Breast epithelium (tissue), 4 donors: ENCODE measurements around the gene FAM168A. TPM values are rescaled to one million over a fixed set of nuclear protein-coding genes. Genes with fewer than 3 reads are reported as not detected.

ENCODE experiments used
- DNase-seq, 2 donors: peaks; one replicate each; pipeline ENCODE4 v3.0.0-alpha.2; 2019; ENCODE audit warnings: low spot score in 2 of 2
- H3K27ac ChIP-seq, 2 donors: fragments of 200-600 bp; sonication (generic) in 1 of 2; one replicate each; pipeline ENCODE4 v1.5.1; 2016 to 2019; ENCODE audit warnings: mild to moderate bottlenecking in 1 of 2
- H3K27me3 ChIP-seq, 2 donors: fragments of 200-600 bp; sonication (generic) in 1 of 2; one replicate each; pipeline versions ENCODE4 v1.5.1 to v1.6.0; 2017 to 2019; ENCODE audit warnings: control low read depth in 1 of 2, mild to moderate bottlenecking in 1 of 2
- H3K36me3 ChIP-seq: fragments of 200-600 bp; one replicate; pipeline ENCODE4 v1.5.1; 2019
- H3K4me1 ChIP-seq, 2 donors: fragments of 200-600 bp; sonication (generic); one replicate each; pipeline ENCODE4 v1.5.1; 2016 to 2019; ENCODE audit warnings: control low read depth in 1 of 2
- H3K4me3 ChIP-seq, 3 donors: fragments of 200-600 bp; sonication (generic); 1 replicate in 2 of 3; 2 replicates in 1 of 3; pipeline ENCODE4 v1.5.1; 2016 to 2019; ENCODE audit warnings: mild to moderate bottlenecking in 3 of 3, moderate library complexity in 2 of 3
- H3K9me3 ChIP-seq, 2 donors: fragments of 200-600 bp; sonication (generic) in 1 of 2; one replicate each; pipeline ENCODE4 v1.5.1; 2016 to 2019; ENCODE audit warnings: control low read depth in 1 of 2
- CTCF ChIP-seq, 3 donors: fragments of 450-650 bp; IDR thresholded peaks; one replicate each; pipeline ENCODE4 v1.5.1; 2016 to 2017; ENCODE audit warnings: antibody characterized with exemption in 3 of 3, mild to moderate bottlenecking in 3 of 3, moderate library complexity in 3 of 3
- POLR2A ChIP-seq: fragments of 450-650 bp; IDR thresholded peaks from one replicate; pipeline ENCODE4 v1.6.1; 2016; ENCODE audit warnings: antibody characterized with exemption, mild to moderate bottlenecking, moderate library complexity
- POLR2AphosphoS5 ChIP-seq, 3 donors: sonication (generic); formaldehyde crosslinking; IDR thresholded peaks; one replicate each; pipeline ENCODE4 v1.6.1; 2017; ENCODE audit warnings: antibody characterized with exemption in 3 of 3
- intact Hi-C: fragments of 100-400 bp; cut with DNase I; formaldehyde crosslinking; loops from one replicate; pipeline ENCODE4 v1.15.1; 2023; ENCODE audit warnings: low total_unique reads
- total RNA-seq, 3 donors: library from RNA; depleted of rRNA; stranded (reverse); fragments of >200 nt; gene quantifications; one replicate each; pipeline ENCODE4 v1.1.0, GENCODE V29; 2016

The FAM168A gene
- total RNA-seq, 3 donors from 2014 or later = 26.5 to 41.9 (median 28.8) TPM

- no peak for DNase-seq
- TF ChIP-seq CTCF (IDR thresholded peaks at IDR 0.05) (no peak), POLR2A (no peak)
- Histone ChIP-seq H3K27me3 (no peaks in the 10 kb centered on the region), H3K27ac (peak overlapping the region; percentile 54 to 66), H3K4me3 (no peak overlapping the region), H3K9me3 (no peaks in the 10 kb centered on the region), H3K36me3 (no peaks in the 10 kb centered on the region), H3K4me1 (peaks cover 0 to 3% of the 10 kb centered on the region in 2 donors)
- intact Hi-C loops = no loop called here
Measured at GRCh38 chr11:73468590-73469161, 129.2 kb downstream of the FAM168A start.

- TF ChIP-seq POLR2AphosphoS5 (IDR thresholded peaks at IDR 0.05) (no peak), POLR2A (no peak), CTCF (IDR thresholded peaks at IDR 0.05) (no peak)
- Histone ChIP-seq H3K27me3 (no peaks in the 10 kb centered on the region), H3K27ac (peak overlapping the region; percentile 34 to 39), H3K36me3 (no peaks in the 10 kb centered on the region), H3K4me3 (no peak overlapping the region), H3K4me1 (peaks cover 0 to 3% of the 10 kb centered on the region in 2 donors), H3K9me3 (no peaks in the 10 kb centered on the region)
- no peak for DNase-seq
- intact Hi-C loops = no loop called here
Measured at GRCh38 chr11:73467505-73467904, 130.4 kb downstream of the FAM168A start.

GRCh38 chr11:73466643-73467042, 131.3 kb downstream of the FAM168A start:
- TF ChIP-seq POLR2AphosphoS5 (IDR thresholded peaks at IDR 0.05) (no peak), POLR2A (no peak), CTCF (IDR thresholded peaks at IDR 0.05) (no peak)
- Histone ChIP-seq H3K27ac (no peak overlapping the region), H3K9me3 (no peaks in the 10 kb centered on the region), H3K4me1 (peaks cover 0 to 3% of the 10 kb centered on the region in 2 donors), H3K4me3 (no peak overlapping the region), H3K27me3 (no peaks in the 10 kb centered on the region), H3K36me3 (no peaks in the 10 kb centered on the region)
- DNase-seq = no peak
- intact Hi-C loops = no loop called here

GRCh38 chr11:73465871-73466270, 132.0 kb downstream of the FAM168A start:
- intact Hi-C loops = no loop called here
- Histone ChIP-seq H3K9me3 (no peaks in the 10 kb centered on the region), H3K4me3 (no peak overlapping the region), H3K4me1 (peaks cover 0 to 3% of the 10 kb centered on the region in 2 donors), H3K27ac (peak overlapping the region in 1 of 2 donors; percentile 20), H3K36me3 (no peaks in the 10 kb centered on the region), H3K27me3 (no peaks in the 10 kb centered on the region)
- no peak for DNase-seq
- TF ChIP-seq CTCF (IDR thresholded peaks at IDR 0.05) = no peak

GRCh38 chr11:73465023-73465675, 132.8 kb downstream of the FAM168A start:
- Histone ChIP-seq H3K36me3 (no peaks in the 10 kb centered on the region), H3K4me3 (no peak overlapping the region), H3K27me3 (no peaks in the 10 kb centered on the region), H3K27ac (peak overlapping the region in 1 of 2 donors; percentile 20), H3K4me1 (peaks cover 0 to 3% of the 10 kb centered on the region in 2 donors), H3K9me3 (no peaks in the 10 kb centered on the region)
- intact Hi-C loops = no loop called here
- no peak for TF ChIP-seq CTCF (IDR thresholded peaks at IDR 0.05)
- TF ChIP-seq POLR2A = no peak
- TF ChIP-seq POLR2AphosphoS5 (IDR thresholded peaks at IDR 0.05) = no peak
- no peak for DNase-seq
